Thymus (tissue), 11 donors: ENCODE measurements around the gene ACOT4. TPM values are rescaled to one million over a fixed set of nuclear protein-coding genes. Genes with fewer than 3 reads are reported as not detected.
"Not testable (repeated sequence)": the region's sequence is repeated elsewhere in the genome, so short reads cannot be mapped to it uniquely, and the experiment has no call there.

Source experiments
- DNase-seq, 9 donors: peaks; one replicate each; pipeline ENCODE4 v3.0.0-alpha.2; 2013; ENCODE audit warnings: low spot score in 9 of 9, low read depth in 6 of 9, missing footprints in 1 of 9
- H3K27ac ChIP-seq, 2 donors: one replicate each; pipeline ENCODE4 v1.5.1; 2013; ENCODE audit warnings: control low read depth in 1 of 2, low read depth in 1 of 2, low read length in 1 of 2, mild to moderate bottlenecking in 1 of 2, moderate library complexity in 1 of 2
- H3K27me3 ChIP-seq, 2 donors: one replicate each; pipeline ENCODE4 v1.5.1; 2013; ENCODE audit warnings: low read length in 1 of 2; ENCODE audit not compliant: control insufficient read depth in 2 of 2, insufficient read depth in 1 of 2
- H3K36me3 ChIP-seq, 2 donors: one replicate each; pipeline ENCODE4 v1.5.1; 2013; ENCODE audit warnings: low read length in 1 of 2, mild to moderate bottlenecking in 1 of 2, moderate library complexity in 1 of 2; ENCODE audit not compliant: control insufficient read depth in 2 of 2, insufficient read depth in 2 of 2
- H3K4me1 ChIP-seq, 2 donors: one replicate each; pipeline ENCODE4 v1.5.1; 2013; ENCODE audit warnings: low read length in 2 of 2; ENCODE audit not compliant: control insufficient read depth in 2 of 2, insufficient read depth in 2 of 2
- H3K4me3 ChIP-seq, 2 donors: one replicate each; pipeline ENCODE4 v1.5.1; 2013; ENCODE audit warnings: low read length in 2 of 2, control low read depth in 1 of 2, mild to moderate bottlenecking in 1 of 2
- H3K9me3 ChIP-seq, 2 donors: one replicate each; pipeline ENCODE4 v1.5.1; 2013; ENCODE audit warnings: low read length in 1 of 2, mild to moderate bottlenecking in 1 of 2; ENCODE audit not compliant: control insufficient read depth in 2 of 2, insufficient read depth in 1 of 2
- WGBS: extraction: QIAGEN DNeasy Blood & Tissue Kit; methylation state at CpG from one replicate; pipeline ENCODE4 v1.1.7; 2013; 5-methylcytosine and 5-hydroxymethylcytosine counted together
- polyA plus RNA-seq: library from polyadenylated mRNA; stranded (reverse); fragments of 200-250 nt; gene quantifications from one replicate; pipeline ENCODE4 v1.2.3, GENCODE V29; 2013
- total RNA-seq: library from RNA; stranded (reverse); fragments of 120-200 nt; gene quantifications from one replicate; pipeline ENCODE4 v1.2.4, GENCODE V29; 2013
- donor health status: healthy.

The ACOT4 gene
- total and polyA plus RNA-seq, 2 donors = 0.76 to 1.6 TPM

DNA sequence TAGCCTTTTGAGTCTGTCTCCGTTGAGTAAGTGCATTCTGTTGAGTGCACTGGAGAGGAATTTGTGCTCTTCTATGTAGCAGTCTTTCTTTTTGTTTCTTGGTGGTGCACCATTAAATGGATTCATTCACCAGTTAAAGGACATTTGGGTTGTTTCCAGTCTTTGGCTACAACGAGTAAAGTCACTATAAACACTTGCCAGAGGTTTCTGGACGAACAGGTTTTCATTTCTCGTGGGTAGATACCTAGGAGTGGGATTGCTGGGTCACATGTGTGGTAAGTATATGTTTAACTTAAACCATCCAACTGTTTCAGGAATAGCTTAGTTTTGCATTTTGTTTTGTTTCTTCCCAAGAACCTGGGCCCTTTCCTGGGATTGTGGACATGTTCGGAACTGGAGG is 18.6 kb upstream of the ACOT4 start:
- not testable (repeated sequence) for H3K27me3 ChIP-seq, H3K4me3 ChIP-seq, DNase-seq, H3K9me3 ChIP-seq, H3K27ac ChIP-seq, H3K36me3 ChIP-seq
- 98% methylated on average over 5 of the region's 5 CpGs for WGBS
- peaks cover 12 to 13% of the 10 kb centered on the region in 2 donors for H3K4me1 ChIP-seq

- not testable (repeated sequence) for H3K9me3 ChIP-seq, H3K4me1 ChIP-seq, H3K27me3 ChIP-seq, DNase-seq, H3K4me3 ChIP-seq, H3K27ac ChIP-seq, H3K36me3 ChIP-seq
- WGBS = 98% methylated on average over 4 of the region's 4 CpGs
These were observed 17.9 kb upstream of the ACOT4 start for GRCh38 chr14:73573740-73574139.

DNA sequence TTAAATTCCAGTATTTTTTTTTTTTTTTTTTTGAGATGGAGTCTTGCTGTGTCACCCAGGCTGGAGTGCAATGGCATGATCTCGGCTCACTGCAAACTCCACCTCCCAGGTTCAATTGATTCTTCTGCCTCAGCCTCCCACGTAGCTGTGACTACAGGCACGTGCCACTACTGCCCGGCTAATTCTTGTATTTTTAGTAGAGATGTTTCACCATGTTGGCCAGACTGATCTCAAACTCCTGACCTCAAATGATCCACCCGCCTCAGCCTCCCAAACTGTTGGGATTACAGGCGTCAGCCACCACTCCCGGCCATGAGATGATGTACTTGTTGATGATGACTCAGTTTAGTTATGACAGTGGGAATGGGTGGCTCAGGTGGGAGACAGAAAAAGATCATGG is 17.4 kb upstream of the ACOT4 start:
- not testable (repeated sequence) for H3K27ac ChIP-seq, H3K36me3 ChIP-seq, H3K27me3 ChIP-seq, DNase-seq, H3K9me3 ChIP-seq, H3K4me3 ChIP-seq, H3K4me1 ChIP-seq
- 97% methylated on average over 7 of the region's 7 CpGs for WGBS

DNA sequence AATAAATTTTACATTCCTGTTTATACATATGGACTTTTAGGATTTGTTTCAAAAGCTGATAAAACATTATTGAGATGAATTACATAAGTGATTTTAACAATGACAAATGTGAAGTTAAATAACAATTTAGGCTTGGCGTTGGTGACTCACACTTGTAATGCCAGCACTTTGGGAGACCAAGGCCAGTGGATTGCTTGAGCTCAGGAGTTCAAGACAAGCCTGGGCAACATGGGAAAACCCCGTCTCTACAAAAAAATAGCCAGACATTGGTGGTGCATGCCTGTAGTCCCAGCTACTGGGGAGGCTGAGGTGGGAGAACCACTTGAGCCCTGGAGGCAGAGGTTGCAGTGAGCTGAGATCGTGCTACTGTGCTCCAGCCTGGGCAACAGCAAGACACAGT is 15.3 kb upstream of the ACOT4 start:
- Histone ChIP-seq H3K27me3 (no peaks in the 10 kb centered on the region), H3K36me3 (peaks cover 0 to 5% of the 10 kb centered on the region in 2 donors), H3K9me3 (no peaks in the 10 kb centered on the region), H3K4me3 (no peak overlapping the region), H3K27ac (no peak overlapping the region), H3K4me1 (no peaks in the 10 kb centered on the region)
- 98% methylated on average over 3 of the region's 3 CpGs for WGBS
- no peak for DNase-seq

GRCh38 chr14:73577214-73577613 is 14.5 kb upstream of the ACOT4 start:
- H3K4me3 ChIP-seq, H3K4me1 ChIP-seq, H3K9me3 ChIP-seq, H3K27ac ChIP-seq, H3K36me3 ChIP-seq, DNase-seq, H3K27me3 ChIP-seq: not testable (repeated sequence)
- WGBS = 100% methylated on average over 2 of the region's 2 CpGs

GRCh38 chr14:73582102-73582979 is 9.3 kb upstream of the ACOT4 start:
- H3K36me3 ChIP-seq, H3K27me3 ChIP-seq, H3K27ac ChIP-seq, H3K4me3 ChIP-seq, H3K9me3 ChIP-seq, DNase-seq, H3K4me1 ChIP-seq: not testable (repeated sequence)
- 97% methylated on average over 10 of the region's 11 CpGs for WGBS

DNA sequence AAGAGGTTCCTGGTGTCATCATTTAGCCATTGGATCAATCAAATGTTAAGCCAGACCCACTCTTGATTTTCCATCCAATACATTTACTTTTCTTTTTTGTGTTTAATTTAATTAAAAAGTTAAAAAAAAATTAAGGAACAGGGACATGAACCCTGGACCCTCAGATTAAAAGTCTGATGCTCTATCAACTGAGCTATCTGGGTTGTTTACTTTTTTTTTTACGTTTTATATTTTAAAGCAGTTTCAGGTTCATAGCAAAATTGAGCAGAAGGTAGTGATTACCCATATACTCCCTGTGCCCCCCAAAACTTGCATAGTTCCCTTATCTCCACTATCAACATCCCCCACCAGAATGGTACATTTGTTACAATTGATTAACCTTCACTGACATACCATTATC is 3.0 kb upstream of the ACOT4 start:
- H3K27ac ChIP-seq = no peak overlapping the region
- peaks cover 0 to 19% of the 10 kb centered on the region in 2 donors for H3K27me3 ChIP-seq
- no peak for DNase-seq
- 94% methylated on average over 1 of the region's 1 CpG for WGBS
- peaks cover 0 to 5% of the 10 kb centered on the region in 2 donors for H3K9me3 ChIP-seq
- H3K4me1 ChIP-seq = peaks cover 3 to 5% of the 10 kb centered on the region in 2 donors
- no peaks in the 10 kb centered on the region for H3K36me3 ChIP-seq
- no peak overlapping the region for H3K4me3 ChIP-seq

DNA sequence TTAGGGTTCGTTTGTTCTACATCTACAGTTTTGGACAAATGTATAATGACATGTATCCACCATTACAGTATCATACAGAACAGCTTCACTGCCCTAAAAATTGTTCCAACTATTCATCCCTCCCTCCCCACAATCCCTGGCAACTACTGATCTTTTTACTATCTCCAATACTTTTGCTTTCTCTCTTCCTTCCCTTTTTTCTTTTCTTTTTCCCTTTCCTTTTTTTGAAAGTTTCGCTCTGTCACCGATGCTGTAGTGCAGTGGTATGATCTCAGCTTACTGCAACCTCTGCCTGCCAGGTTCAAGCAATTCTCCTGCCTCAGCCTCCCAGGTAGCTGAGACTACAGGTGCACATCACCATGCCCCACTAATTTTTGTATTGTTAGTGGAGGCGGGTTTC is 2.6 kb upstream of the ACOT4 start:
- no peak for DNase-seq
- Histone ChIP-seq H3K27ac (no peak overlapping the region), H3K4me1 (peaks cover 3 to 5% of the 10 kb centered on the region in 2 donors), H3K4me3 (no peak overlapping the region), H3K9me3 (peaks cover 0 to 5% of the 10 kb centered on the region in 2 donors), H3K36me3 (no peaks in the 10 kb centered on the region), H3K27me3 (peaks cover 0 to 19% of the 10 kb centered on the region in 2 donors)
- 98% methylated on average over 4 of the region's 4 CpGs for WGBS

DNA sequence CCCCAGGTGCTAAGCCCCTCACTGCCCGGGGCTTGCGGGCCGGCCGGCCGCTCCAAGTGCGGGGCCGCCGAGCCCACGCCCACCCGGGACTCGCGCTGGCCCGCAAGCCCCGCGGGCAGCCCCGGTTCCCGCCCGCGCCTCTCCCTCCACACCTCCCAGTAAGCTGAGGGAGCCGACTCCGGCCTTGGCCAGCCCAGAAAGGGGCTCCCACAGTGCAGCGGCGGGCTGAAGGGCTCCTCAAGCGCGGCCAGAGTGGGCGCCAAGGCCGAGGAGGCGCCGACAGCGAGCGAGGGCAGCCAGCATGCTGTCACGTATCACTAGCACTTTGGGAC is 1.0 kb upstream of the ACOT4 start:
- not testable (repeated sequence) for H3K4me1 ChIP-seq, H3K9me3 ChIP-seq, H3K4me3 ChIP-seq, H3K27ac ChIP-seq, H3K36me3 ChIP-seq, DNase-seq
- H3K27me3 ChIP-seq = peaks cover 0 to 19% of the 10 kb centered on the region in 2 donors
- 99% methylated on average over 32 of the region's 32 CpGs for WGBS
